Type B pancreatic cell (in vitro differentiated cells): ENCODE results near the gene SPATA6. TPM values are rescaled to one million over a fixed set of nuclear protein-coding genes. Genes with fewer than 3 reads are reported as not detected.
"Not testable (repeated sequence)": the region's sequence is repeated elsewhere in the genome, so short reads cannot be mapped to it uniquely, and the experiment has no call there.

Source experiments
- DNase-seq: peaks from one replicate; pipeline ENCODE4 v3.0.0; 2021; ENCODE audit warnings: mixed read lengths; ENCODE audit not compliant: unreplicated experiment; ENCODE audit errors: extremely low spot score
- H3K27ac Mint-ChIP-seq: 2 replicates; pipeline ENCODE4 v1.8.0; 2021; ENCODE audit warnings: mild to moderate bottlenecking, mixed read lengths
- H3K27me3 Mint-ChIP-seq: 2 replicates; pipeline ENCODE4 v1.8.0; 2021; ENCODE audit warnings: mixed read lengths
- H3K36me3 Mint-ChIP-seq: 2 replicates; pipeline ENCODE4 v1.8.0; 2021; ENCODE audit warnings: mixed read lengths
- H3K4me1 Mint-ChIP-seq: one replicate; pipeline ENCODE4 v1.8.0; 2021; ENCODE audit warnings: mixed read lengths; ENCODE audit not compliant: unreplicated experiment
- H3K4me3 Mint-ChIP-seq: 2 replicates; pipeline ENCODE4 v1.8.0; 2021; ENCODE audit warnings: mild to moderate bottlenecking, mixed read lengths
- H3K9me3 Mint-ChIP-seq: 2 replicates; pipeline ENCODE4 v1.8.0; 2021; ENCODE audit warnings: mixed read lengths
- total RNA-seq: library from RNA; stranded (reverse); gene quantifications from 2 replicates; pipeline ENCODE4 v1.2.1, GENCODE V29; 2021; ENCODE audit warnings: low replicate concordance
- TF ChIP-seq, protein P1 (sequence below): fragments of 200-600 bp; sonication (generic); conservative IDR thresholded peaks from 2 replicates; pipeline ENCODE4 v1.5.0; 2021; ENCODE audit warnings: antibody characterized with exemption, mild to moderate bottlenecking

Gene SPATA6
- total RNA-seq, 1 donor from 2014 or later = 23.5 TPM

GRCh38 chr1:48302652-48303051, 169.4 kb downstream of the SPATA6 start:
- no peak for DNase-seq
- peaks cover 7% of the 10 kb centered on the region for H3K9me3 Mint-ChIP-seq
- peaks cover 22% of the 10 kb centered on the region for H3K36me3 Mint-ChIP-seq
- H3K27me3 Mint-ChIP-seq = no peaks in the 10 kb centered on the region
- H3K27ac Mint-ChIP-seq = no peak overlapping the region
- H3K4me1 Mint-ChIP-seq = no peaks in the 10 kb centered on the region
- TF ChIP-seq, protein P1, sequence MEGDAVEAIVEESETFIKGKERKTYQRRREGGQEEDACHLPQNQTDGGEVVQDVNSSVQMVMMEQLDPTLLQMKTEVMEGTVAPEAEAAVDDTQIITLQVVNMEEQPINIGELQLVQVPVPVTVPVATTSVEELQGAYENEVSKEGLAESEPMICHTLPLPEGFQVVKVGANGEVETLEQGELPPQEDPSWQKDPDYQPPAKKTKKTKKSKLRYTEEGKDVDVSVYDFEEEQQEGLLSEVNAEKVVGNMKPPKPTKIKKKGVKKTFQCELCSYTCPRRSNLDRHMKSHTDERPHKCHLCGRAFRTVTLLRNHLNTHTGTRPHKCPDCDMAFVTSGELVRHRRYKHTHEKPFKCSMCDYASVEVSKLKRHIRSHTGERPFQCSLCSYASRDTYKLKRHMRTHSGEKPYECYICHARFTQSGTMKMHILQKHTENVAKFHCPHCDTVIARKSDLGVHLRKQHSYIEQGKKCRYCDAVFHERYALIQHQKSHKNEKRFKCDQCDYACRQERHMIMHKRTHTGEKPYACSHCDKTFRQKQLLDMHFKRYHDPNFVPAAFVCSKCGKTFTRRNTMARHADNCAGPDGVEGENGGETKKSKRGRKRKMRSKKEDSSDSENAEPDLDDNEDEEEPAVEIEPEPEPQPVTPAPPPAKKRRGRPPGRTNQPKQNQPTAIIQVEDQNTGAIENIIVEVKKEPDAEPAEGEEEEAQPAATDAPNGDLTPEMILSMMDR = no peak
- no peak overlapping the region for H3K4me3 Mint-ChIP-seq

DNA sequence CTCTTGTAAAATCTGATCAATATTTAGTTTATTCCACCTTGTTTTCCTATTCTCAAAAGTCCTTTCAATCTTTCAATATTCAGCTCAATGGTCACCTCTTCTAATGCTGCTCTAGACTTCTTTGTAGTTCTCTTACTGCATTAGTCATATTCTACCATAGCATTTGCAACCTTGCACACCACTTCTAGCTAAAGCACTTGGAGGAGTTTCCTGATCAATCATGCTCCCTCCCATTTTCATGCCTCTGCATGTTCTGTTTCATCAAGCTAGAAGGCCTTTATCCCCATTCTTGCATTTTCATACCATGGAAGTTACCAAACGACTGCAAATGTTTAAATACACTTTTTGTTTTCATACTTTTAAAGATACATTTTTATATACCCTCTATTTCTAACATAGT, 177.3 kb downstream of the SPATA6 start:
- H3K9me3 Mint-ChIP-seq = peaks cover 1% of the 10 kb centered on the region

DNA sequence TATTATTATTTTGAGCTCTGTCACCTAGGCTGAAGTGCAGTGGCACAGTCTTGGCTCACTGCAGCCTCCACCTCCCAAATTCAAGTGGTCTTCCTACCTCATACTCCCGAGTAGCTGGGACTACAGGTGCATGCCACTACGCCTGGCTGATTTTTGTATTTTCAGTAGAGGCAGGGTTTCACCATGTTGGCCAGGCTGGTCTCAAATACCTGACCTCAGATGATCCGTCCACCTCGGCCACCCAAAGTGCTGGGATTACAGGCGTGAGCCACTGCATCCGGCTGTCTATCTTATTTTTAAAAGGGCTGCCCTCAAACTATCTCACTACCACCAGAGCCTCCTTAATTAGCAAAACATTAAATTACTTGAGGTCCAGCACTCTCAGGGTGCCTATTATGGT, 177.9 kb downstream of the SPATA6 start:
- peaks cover 14% of the 10 kb centered on the region for H3K36me3 Mint-ChIP-seq
- not testable (repeated sequence) for H3K9me3 Mint-ChIP-seq, H3K4me3 Mint-ChIP-seq, H3K27ac Mint-ChIP-seq, DNase-seq, H3K4me1 Mint-ChIP-seq, H3K27me3 Mint-ChIP-seq

More for the DNA sequence above, 177.3 kb downstream of the SPATA6 start:
- H3K27me3 Mint-ChIP-seq = no peaks in the 10 kb centered on the region
- no peak for DNase-seq
- peaks cover 4% of the 10 kb centered on the region for H3K4me1 Mint-ChIP-seq
- H3K36me3 Mint-ChIP-seq = peaks cover 10% of the 10 kb centered on the region
- TF ChIP-seq, protein P1 = no peak
- no peak overlapping the region for H3K4me3 Mint-ChIP-seq
- H3K27ac Mint-ChIP-seq = no peak overlapping the region

GRCh38 chr1:48292706-48293105, 179.3 kb downstream of the SPATA6 start:
- no peak overlapping the region for H3K27ac Mint-ChIP-seq
- no peaks in the 10 kb centered on the region for H3K27me3 Mint-ChIP-seq
- H3K9me3 Mint-ChIP-seq = peaks cover 5% of the 10 kb centered on the region
- no peak for DNase-seq
- peaks cover 4% of the 10 kb centered on the region for H3K4me1 Mint-ChIP-seq
- no peak overlapping the region for H3K4me3 Mint-ChIP-seq
- TF ChIP-seq, protein P1 = no peak
- peaks cover 14% of the 10 kb centered on the region for H3K36me3 Mint-ChIP-seq

DNA sequence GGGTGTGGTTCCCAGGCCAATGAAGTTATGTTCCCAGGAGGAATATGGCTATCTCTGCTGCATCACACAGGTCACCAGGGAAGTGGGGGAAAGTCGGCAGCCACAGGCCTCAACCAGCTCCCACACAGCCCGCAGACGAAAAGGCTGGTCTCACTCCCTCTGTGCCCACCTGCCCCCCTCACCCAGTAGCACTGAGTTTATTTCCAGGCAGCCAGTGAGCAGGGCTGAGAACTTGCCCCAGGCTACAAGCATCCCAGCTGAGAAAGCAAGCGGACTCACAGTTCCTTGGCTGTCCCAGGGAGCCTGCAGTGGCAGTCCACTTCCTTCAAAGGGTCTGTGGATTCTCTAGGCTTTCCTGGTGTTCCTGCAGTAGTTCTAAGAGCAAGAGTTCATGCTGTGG, 180.6 kb downstream of the SPATA6 start:
- peaks cover 4% of the 10 kb centered on the region for H3K4me1 Mint-ChIP-seq
- H3K27ac Mint-ChIP-seq = no peak overlapping the region

GRCh38 chr1:48285525-48285924, 186.5 kb downstream of the SPATA6 start:
- no peak for DNase-seq
- H3K9me3 Mint-ChIP-seq = peaks cover 5% of the 10 kb centered on the region
- no peak overlapping the region for H3K4me3 Mint-ChIP-seq
- no peaks in the 10 kb centered on the region for H3K4me1 Mint-ChIP-seq
- no peaks in the 10 kb centered on the region for H3K27me3 Mint-ChIP-seq
- no peak overlapping the region for H3K27ac Mint-ChIP-seq
- TF ChIP-seq, protein P1 = no peak
- H3K36me3 Mint-ChIP-seq = peaks cover 4% of the 10 kb centered on the region

More for the DNA sequence above, 180.6 kb downstream of the SPATA6 start:
- H3K27me3 Mint-ChIP-seq = no peaks in the 10 kb centered on the region
- H3K36me3 Mint-ChIP-seq = peaks cover 14% of the 10 kb centered on the region
- H3K4me3 Mint-ChIP-seq = no peak overlapping the region
- no peak for DNase-seq
- TF ChIP-seq, protein P1 = no peak
- peaks cover 5% of the 10 kb centered on the region for H3K9me3 Mint-ChIP-seq

DNA sequence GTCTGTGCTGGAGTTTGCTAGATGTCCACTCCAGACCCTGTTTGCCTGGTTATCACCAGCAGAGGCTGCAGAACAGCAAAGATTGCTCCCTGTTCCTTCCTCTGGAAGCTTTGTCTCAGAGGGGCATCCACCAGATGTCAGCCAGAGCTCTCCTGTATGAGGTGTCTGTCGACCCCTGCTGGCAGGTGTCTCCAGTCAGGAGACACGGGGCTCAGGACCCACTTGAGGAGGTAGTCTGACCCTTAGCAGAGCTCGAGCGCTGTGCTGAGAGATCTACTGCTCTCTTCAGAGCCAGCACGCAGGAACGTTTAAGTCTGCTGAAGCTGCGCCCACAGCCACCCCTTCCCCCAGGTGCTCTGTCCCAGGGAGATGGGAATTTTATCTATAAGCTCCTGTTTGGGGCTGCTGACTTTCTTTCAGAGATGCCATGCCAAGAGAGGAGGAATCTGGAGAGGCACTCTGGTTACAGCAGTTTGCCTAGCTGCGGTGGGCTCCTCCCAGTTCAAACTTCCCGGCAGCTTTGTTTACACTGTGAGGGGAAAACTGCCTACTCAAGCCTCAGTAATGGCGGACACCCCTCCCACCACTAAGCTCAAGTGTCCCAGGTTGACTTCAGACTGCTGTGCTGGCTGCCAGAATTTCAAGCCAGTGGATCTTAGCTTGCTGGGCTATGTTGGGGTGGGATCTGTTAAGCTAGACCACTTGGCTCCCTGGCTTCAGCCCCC, 187.1 kb downstream of the SPATA6 start:
- DNase-seq, H3K4me1 Mint-ChIP-seq, H3K27ac Mint-ChIP-seq, H3K36me3 Mint-ChIP-seq, H3K9me3 Mint-ChIP-seq, H3K4me3 Mint-ChIP-seq, H3K27me3 Mint-ChIP-seq: not testable (repeated sequence)

- DNase-seq, H3K27me3 Mint-ChIP-seq, H3K4me1 Mint-ChIP-seq, H3K9me3 Mint-ChIP-seq, H3K4me3 Mint-ChIP-seq, H3K36me3 Mint-ChIP-seq, H3K27ac Mint-ChIP-seq: not testable (repeated sequence)
Observed at GRCh38 chr1:48282329-48282728, 189.7 kb downstream of the SPATA6 start.

- DNase-seq, H3K9me3 Mint-ChIP-seq, H3K27ac Mint-ChIP-seq, H3K4me1 Mint-ChIP-seq, H3K36me3 Mint-ChIP-seq, H3K4me3 Mint-ChIP-seq, H3K27me3 Mint-ChIP-seq: not testable (repeated sequence)
Observed at GRCh38 chr1:48277437-48277836, 194.6 kb downstream of the SPATA6 start.
